Endothelial cell of umbilical vein (primary cell): Measurements from ENCODE around the gene ENAH. TPM values are rescaled to one million over a fixed set of nuclear protein-coding genes. Genes with fewer than 3 reads are reported as not detected.
"Not testable (repeated sequence)": the region's sequence is repeated elsewhere in the genome, so short reads cannot be mapped to it uniquely, and the experiment has no call there.

Experiments used
- BruUV-seq: library from RNA; stranded (reverse); fragments of 400-500 nt; replicated peaks from 2 replicates; lab custom pipeline; 2021; lab: Mats Ljungman, UMichigan
- CTCF ChIA-PET: fragments of 300-600, 350-600 bp; sonication (Branson Sonifier 250); formaldehyde crosslinking; loops from one replicate; lab custom pipeline; 2021; ENCODE audit warnings: antibody characterized with exemption, inconsistent platforms; lab: Charles Lee
- POLR2A ChIA-PET: fragments of 300-600, 350-600 bp; sonication (Branson Sonifier 250); formaldehyde crosslinking; loops from one replicate; lab custom pipeline; 2021; ENCODE audit warnings: antibody characterized with exemption, inconsistent platforms; lab: Charles Lee
- DNase-seq: peaks from one replicate; pipeline ENCODE4 v3.0.0-alpha.2; 2011; ENCODE audit warnings: low read depth, low spot score
- FAIRE-seq: peaks from 2 replicates; lab custom pipeline; 2011; peaks lifted over from hg19 to GRCh38; lab: Jason Lieb, UNC
- H2AFZ ChIP-seq: 2 replicates; pipeline ENCODE4 v1.6.0; 2012; ENCODE audit warnings: low read depth, low read length, control low read depth, inconsistent platforms
- H3K27ac ChIP-seq: 2 replicates; pipeline ENCODE4 v1.5.1; 2011; ENCODE audit warnings: low read depth, mild to moderate bottlenecking, control low read depth, low read length, moderate library complexity; ENCODE audit not compliant: insufficient read depth
- H3K27me3 ChIP-seq, 2 experiments: 2 replicates each; pipeline versions ENCODE4 v1.6.0 to v1.6.1; 2011; ENCODE audit warnings: low read length in 2 of 2, mixed read lengths in 1 of 2; ENCODE audit not compliant: control insufficient read depth in 2 of 2, insufficient read depth in 2 of 2
- H3K36me3 ChIP-seq, 2 experiments: 2 replicates in 1 of 2; 3 replicates in 1 of 2; pipeline ENCODE4 v1.5.1; 2011; ENCODE audit warnings: low read length in 2 of 2, mild to moderate bottlenecking in 1 of 2, moderate library complexity in 1 of 2; ENCODE audit not compliant: control insufficient read depth in 2 of 2, insufficient read depth in 2 of 2; ENCODE audit errors: extremely low read depth in 1 of 2
- H3K4me1 ChIP-seq: 3 replicates; pipeline ENCODE4 v1.5.1; 2011; ENCODE audit warnings: mild to moderate bottlenecking, low read length; ENCODE audit not compliant: control insufficient read depth, insufficient read depth; ENCODE audit errors: extremely low read depth
- H3K4me2 ChIP-seq: 2 replicates; pipeline ENCODE4 v1.6.1; 2011; ENCODE audit warnings: low read length, control low read depth, mixed read lengths; ENCODE audit not compliant: insufficient read depth
- H3K4me3 ChIP-seq, 3 experiments: fragments of 200-600 bp in 1 of 3; sonication (generic), shearing (Covaris generic) in 1 of 3; replicated peaks in 1 of 3; 2 replicates each; pipeline ENCODE4 v1.5.1; 2011 to 2016; ENCODE audit warnings: control low read depth in 3 of 3, low read length in 3 of 3, mild to moderate bottlenecking in 2 of 3, inconsistent platforms in 1 of 3, low read depth in 1 of 3, moderate library complexity in 1 of 3; ENCODE audit not compliant: insufficient read depth in 1 of 3
- H3K79me2 ChIP-seq: 2 replicates; pipeline ENCODE4 v1.6.0; 2012; ENCODE audit warnings: low read length, inconsistent platforms; ENCODE audit not compliant: control insufficient read depth, insufficient read depth
- H3K9ac ChIP-seq: replicated peaks from 2 replicates; pipeline ENCODE3; 2011; ENCODE audit warnings: low read length, control low read depth; ENCODE audit not compliant: insufficient read depth; ENCODE audit errors: extremely low read depth
- H3K9me1 ChIP-seq: replicated peaks from 3 replicates; pipeline ENCODE4 v1.6.0; 2011; ENCODE audit warnings: mild to moderate bottlenecking, low read length; ENCODE audit not compliant: control insufficient read depth, insufficient read depth; ENCODE audit errors: extremely low read depth
- H3K9me3 ChIP-seq: replicated peaks from 2 replicates; pipeline ENCODE4 v1.5.1; 2012; ENCODE audit warnings: low read length, inconsistent platforms; ENCODE audit not compliant: control insufficient read depth, insufficient read depth
- H4K20me1 ChIP-seq: replicated peaks from 2 replicates; pipeline ENCODE3; 2011; ENCODE audit warnings: mild to moderate bottlenecking, low read length; ENCODE audit not compliant: control insufficient read depth, insufficient read depth; ENCODE audit errors: extremely low read depth
- EZH2 ChIP-seq: IDR thresholded peaks from 2 replicates; pipeline ENCODE4 v1.6.1; 2012; ENCODE audit warnings: borderline replicate concordance, low read depth, mild to moderate bottlenecking, moderate library complexity, low read length, inconsistent platforms; ENCODE audit not compliant: severe bottlenecking
- FOS ChIP-seq: IDR thresholded peaks from 2 replicates; pipeline ENCODE4 v1.6.1; 2011; ENCODE audit warnings: mild to moderate bottlenecking, low read length, moderate library complexity, borderline replicate concordance; ENCODE audit not compliant: insufficient read depth
- GATA2 ChIP-seq: IDR thresholded peaks from 2 replicates; pipeline ENCODE4 v1.7.0; 2011; ENCODE audit warnings: low read depth, mild to moderate bottlenecking, moderate library complexity, mixed read lengths, low read length; ENCODE audit not compliant: insufficient read length, insufficient read depth
- JUN ChIP-seq: IDR thresholded peaks from 2 replicates; pipeline ENCODE4 v1.6.1; 2011; ENCODE audit warnings: borderline replicate concordance, low read depth; ENCODE audit not compliant: insufficient read length, insufficient read depth
- MYC ChIP-seq: IDR thresholded peaks from one replicate; pipeline ENCODE4 v1.6.1; 2011; ENCODE audit warnings: mild to moderate bottlenecking, low read depth, low read length
- POLR2A ChIP-seq: IDR thresholded peaks from 2 replicates; pipeline ENCODE4 v1.6.1; 2012; ENCODE audit warnings: low read depth, mild to moderate bottlenecking, control low read depth, low read length
- POLR2AphosphoS5 ChIP-seq: IDR thresholded peaks from 2 replicates; pipeline ENCODE4 v1.6.1; 2012; ENCODE audit warnings: low read depth, mild to moderate bottlenecking, control low read depth, low read length, moderate library complexity; ENCODE audit not compliant: insufficient read depth
- dilution Hi-C: fragments of 300-500 bp; cut with MboI; formaldehyde crosslinking; loops from one replicate; pipeline ENCODE4 v1.15.0; 2019; ENCODE audit warnings: low sequenced_read_pairs; ENCODE audit not compliant: extremely low pct_ligation_motif_present
- intact Hi-C: fragments of 100-400 bp; cut with micrococcal nuclease; formaldehyde crosslinking; loops from one replicate; pipeline ENCODE4 v1.10.0; 2022
- polyA plus RNA-seq, 4 experiments: library from polyadenylated mRNA; depleted of rRNA in 3 of 4; stranded (reverse) in 3 of 4; unstranded in 1 of 4; fragments of >200 nt; gene quantifications; 2 replicates each; pipeline versions ENCODE4 v1.2.1 to v1.2.3, GENCODE V29; 2011 to 2012; ENCODE audit warnings: missing spikeins in 1 of 4
- total RNA-seq: library from RNA; stranded (reverse); gene quantifications from 2 replicates; pipeline ENCODE4 v1.2.3, GENCODE V29; 2021
- TF ChIP-seq, protein P1 (sequence below), 2 donors: IDR thresholded peaks; 1 replicate in 1 of 2; 2 replicates in 1 of 2; pipeline ENCODE4 v1.5.1; 2011; ENCODE audit warnings: low read length in 2 of 2, mild to moderate bottlenecking in 2 of 2, moderate library complexity in 2 of 2, control low read depth in 1 of 2, inconsistent platforms in 1 of 2, low read depth in 1 of 2; ENCODE audit not compliant: insufficient read depth in 1 of 2; ENCODE audit errors: extremely low read depth in 1 of 2
- TF ChIP-seq, protein P2 (sequence below): IDR thresholded peaks from 2 replicates; pipeline ENCODE4 v1.6.1; 2011; ENCODE audit not compliant: insufficient read depth, insufficient read length

Gene ENAH
- total and polyA plus RNA-seq, 2 donors (not counting 3 experiments of a cell fraction or from before 2014, with no cell fraction given), result 19.9 to 95.6 TPM

DNA sequence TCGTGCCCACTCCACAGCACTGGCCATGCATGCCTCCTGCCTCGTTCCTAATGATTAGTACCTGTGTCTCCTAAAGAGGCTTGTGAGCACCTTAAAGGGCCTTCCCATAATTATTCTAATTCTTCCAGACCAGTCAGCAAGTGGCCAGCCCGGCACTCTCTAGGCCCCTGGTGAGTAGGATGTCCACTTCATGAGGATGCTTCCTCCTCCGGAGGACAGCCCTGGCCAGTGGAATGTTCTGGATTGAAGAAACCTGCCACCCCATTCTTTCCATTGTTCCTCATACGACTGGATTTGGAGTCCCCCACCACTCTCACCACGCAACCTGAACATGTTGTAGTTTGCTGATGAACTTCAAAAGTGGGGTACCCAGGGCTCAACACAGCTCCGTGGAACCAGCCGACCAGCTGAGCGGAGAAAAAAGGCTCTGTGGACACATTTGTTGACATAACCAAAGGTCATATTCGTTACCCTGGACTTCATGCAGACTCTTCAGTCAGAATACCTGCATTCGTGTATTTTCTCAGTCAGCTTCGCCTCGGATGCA lies 178.4 kb downstream of the ENAH start:
- Histone ChIP-seq H3K4me1 (no peaks in the 10 kb centered on the region), H3K4me2 (no peak overlapping the region), H3K9me1 (no peaks in the 10 kb centered on the region), H3K36me3 (no peaks in the 10 kb centered on the region), H4K20me1 (no peaks in the 10 kb centered on the region), H3K9me3 (no peaks in the 10 kb centered on the region), H2AFZ (no peak overlapping the region), H3K4me3 (no peak overlapping the region), H3K9ac (no peak overlapping the region), H3K27me3 (no peaks in the 10 kb centered on the region), H3K27ac (no peak overlapping the region), H3K79me2 (no peaks in the 10 kb centered on the region)
- no peak for FAIRE-seq
- intact Hi-C loops (no loop called here), dilution Hi-C loops (no loop called here)
- POLR2A ChIA-PET, result interaction anchor here (0.6 to 1.2 kb wide), 2 partner anchors 29 to 34 kb away, joined by 4 to 5 read pairs; no protein-coding TSS in a partner anchor
- CTCF ChIA-PET, result interaction anchor here (0.5 to 5.7 kb wide), 73 partner anchors 9 to 609 kb away, joined by 3 to 82 read pairs (median 4); partner anchors contain the start of genes EPHX1, LBR, PYCR2 and SRP9
- no peak for DNase-seq
- TF ChIP-seq FOS (no peak), POLR2AphosphoS5 (no peak), JUN (no peak), MYC (no peak), POLR2A (no peak), GATA2 (no peak), EZH2 (no peak)
- TF ChIP-seq, protein P1, sequence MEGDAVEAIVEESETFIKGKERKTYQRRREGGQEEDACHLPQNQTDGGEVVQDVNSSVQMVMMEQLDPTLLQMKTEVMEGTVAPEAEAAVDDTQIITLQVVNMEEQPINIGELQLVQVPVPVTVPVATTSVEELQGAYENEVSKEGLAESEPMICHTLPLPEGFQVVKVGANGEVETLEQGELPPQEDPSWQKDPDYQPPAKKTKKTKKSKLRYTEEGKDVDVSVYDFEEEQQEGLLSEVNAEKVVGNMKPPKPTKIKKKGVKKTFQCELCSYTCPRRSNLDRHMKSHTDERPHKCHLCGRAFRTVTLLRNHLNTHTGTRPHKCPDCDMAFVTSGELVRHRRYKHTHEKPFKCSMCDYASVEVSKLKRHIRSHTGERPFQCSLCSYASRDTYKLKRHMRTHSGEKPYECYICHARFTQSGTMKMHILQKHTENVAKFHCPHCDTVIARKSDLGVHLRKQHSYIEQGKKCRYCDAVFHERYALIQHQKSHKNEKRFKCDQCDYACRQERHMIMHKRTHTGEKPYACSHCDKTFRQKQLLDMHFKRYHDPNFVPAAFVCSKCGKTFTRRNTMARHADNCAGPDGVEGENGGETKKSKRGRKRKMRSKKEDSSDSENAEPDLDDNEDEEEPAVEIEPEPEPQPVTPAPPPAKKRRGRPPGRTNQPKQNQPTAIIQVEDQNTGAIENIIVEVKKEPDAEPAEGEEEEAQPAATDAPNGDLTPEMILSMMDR (IDR thresholded peaks at IDR 0.05; ENCODE audit: extremely low read depth in 1 of 2, insufficient read depth in 1 of 2, low read depth in 1 of 2, low read length in 2 of 2), result no peak
- TF ChIP-seq, protein P2, sequence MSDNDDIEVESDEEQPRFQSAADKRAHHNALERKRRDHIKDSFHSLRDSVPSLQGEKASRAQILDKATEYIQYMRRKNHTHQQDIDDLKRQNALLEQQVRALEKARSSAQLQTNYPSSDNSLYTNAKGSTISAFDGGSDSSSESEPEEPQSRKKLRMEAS, result no peak
- BruUV-seq, result no TSS peak

DNA sequence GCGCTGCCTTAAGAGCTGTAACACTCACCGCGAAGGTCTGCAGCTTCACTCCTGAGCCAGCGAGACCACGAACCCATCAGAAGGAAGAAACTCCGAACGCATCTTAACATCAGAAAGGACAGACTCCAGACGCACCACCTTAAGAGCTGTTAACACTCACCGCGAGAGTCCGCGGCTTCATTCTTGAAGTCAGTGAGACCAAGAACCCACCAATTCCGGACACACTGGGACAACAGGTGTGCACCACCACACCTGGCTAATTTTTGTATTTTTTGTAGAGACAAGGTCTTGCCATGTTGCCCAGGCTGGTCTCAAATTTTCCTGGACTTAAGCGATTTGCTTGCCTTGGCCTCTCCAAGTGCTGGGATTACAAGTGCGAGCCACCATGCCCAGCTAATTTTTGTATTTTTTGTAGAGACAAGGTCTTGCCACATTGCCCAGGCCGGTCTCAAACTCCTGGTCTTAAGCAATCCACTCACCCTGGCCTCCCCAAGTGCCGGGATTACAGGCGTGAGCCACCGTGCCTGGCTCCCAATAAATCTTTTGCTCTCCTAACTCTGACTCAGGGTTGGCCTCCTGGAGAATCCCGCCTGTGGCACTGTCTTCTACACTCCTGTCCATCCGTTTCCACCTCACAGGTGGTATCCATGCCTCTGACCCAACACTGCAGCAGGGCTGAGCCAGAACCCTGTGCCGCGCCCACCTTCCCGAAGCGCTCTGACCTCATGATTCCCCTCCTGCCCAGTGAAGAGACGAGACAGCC lies 179.1 kb downstream of the ENAH start:
- H3K9me3 ChIP-seq, H4K20me1 ChIP-seq, dilution Hi-C loops, H3K27ac ChIP-seq, H3K79me2 ChIP-seq, H3K4me2 ChIP-seq, H3K4me3 ChIP-seq, intact Hi-C loops, DNase-seq, H3K9me1 ChIP-seq, FAIRE-seq, H2AFZ ChIP-seq, H3K36me3 ChIP-seq, H3K9ac ChIP-seq, BruUV-seq, H3K27me3 ChIP-seq, H3K4me1 ChIP-seq: not testable (repeated sequence)
- POLR2A ChIA-PET, result interaction anchor here (1.2 kb wide), 1 partner anchor 28 kb away, joined by 4 read pairs; no protein-coding TSS in a partner anchor
- CTCF ChIA-PET, result interaction anchor here (0.8 to 5.7 kb wide), 31 partner anchors 9 to 610 kb away, joined by 3 to 82 read pairs (median 7); partner anchors contain the start of genes EPHX1, LBR, PYCR2 and SRP9
